ENCODE measurements around the gene L3MBTL2.
A peak's percentile ranks its signal among the peaks of the same experiment; 100 is the strongest.

The L3MBTL2 gene

GRCh38 chr22:41230401-41230785 lies 25.3 kb downstream of the L3MBTL2 start:
- H3K4me3 ChIP-seq (ENCODE audit: low read depth, low read length): no peak overlapping the region
- TF ChIP-seq CTCF (IDR thresholded peaks at IDR 0.05; ENCODE audit: low read depth, low read length, missing control alignments): no peak
- no peak for DNase-seq (ENCODE audit: low read depth)
- in situ Hi-C loops (cut with HindIII; ENCODE audit: low sequenced_read_pairs): no loop called here

- H3K4me3 ChIP-seq (ENCODE audit: low read depth, low read length): no peak overlapping the region
- DNase-seq (ENCODE audit: low read depth): no peak
- in situ Hi-C loops (cut with HindIII; ENCODE audit: low sequenced_read_pairs): no loop called here
- TF ChIP-seq CTCF (IDR thresholded peaks at IDR 0.05; ENCODE audit: low read depth, low read length, missing control alignments): no peak
Observed at GRCh38 chr22:41231369-41231768, 26.3 kb downstream of the L3MBTL2 start.

- TF ChIP-seq CTCF (IDR thresholded peaks at IDR 0.05; ENCODE audit: low read depth, low read length, missing control alignments): no peak
- in situ Hi-C loops (cut with HindIII; ENCODE audit: low sequenced_read_pairs): no loop called here
- H3K4me3 ChIP-seq (ENCODE audit: low read depth, low read length): no peak overlapping the region
- no peak for DNase-seq (ENCODE audit: low read depth)
Observed at GRCh38 chr22:41234815-41235695, 29.9 kb downstream of the L3MBTL2 start.

- no peak for TF ChIP-seq CTCF (IDR thresholded peaks at IDR 0.05; ENCODE audit: low read depth, low read length, missing control alignments)
- no peak for DNase-seq (ENCODE audit: low read depth)
- in situ Hi-C loops (cut with HindIII; ENCODE audit: low sequenced_read_pairs): no loop called here
- H3K4me3 ChIP-seq (ENCODE audit: low read depth, low read length): no peak overlapping the region
Observed at GRCh38 chr22:41237036-41237706, 32.1 kb downstream of the L3MBTL2 start.

- in situ Hi-C loops (cut with HindIII; ENCODE audit: low sequenced_read_pairs): no loop called here
- DNase-seq (ENCODE audit: low read depth): no peak
- TF ChIP-seq CTCF (IDR thresholded peaks at IDR 0.05; ENCODE audit: low read depth, low read length, missing control alignments): peak; percentile 51
- peak overlapping the region; percentile 14 for H3K4me3 ChIP-seq (ENCODE audit: low read depth, low read length)
Observed at GRCh38 chr22:41237707-41238569, 32.8 kb downstream of the L3MBTL2 start.

Measured in astrocyte of the cerebellum (primary cell).